Activated CD8-positive, alpha-beta memory T cell treated with anti-CD3 and anti-CD28 coated beads for 48 hours (primary cell): ENCODE measurements around the gene ITSN2.
A peak's percentile ranks its signal among the peaks of the same experiment; 100 is the strongest.

Experiments used
- DNase-seq, 3 experiments: peaks; one replicate each; pipeline ENCODE4 v3.0.0-alpha.2; 2020; ENCODE audit warnings: low read depth in 2 of 3, low spot score in 2 of 3

ITSN2 gene

DNA sequence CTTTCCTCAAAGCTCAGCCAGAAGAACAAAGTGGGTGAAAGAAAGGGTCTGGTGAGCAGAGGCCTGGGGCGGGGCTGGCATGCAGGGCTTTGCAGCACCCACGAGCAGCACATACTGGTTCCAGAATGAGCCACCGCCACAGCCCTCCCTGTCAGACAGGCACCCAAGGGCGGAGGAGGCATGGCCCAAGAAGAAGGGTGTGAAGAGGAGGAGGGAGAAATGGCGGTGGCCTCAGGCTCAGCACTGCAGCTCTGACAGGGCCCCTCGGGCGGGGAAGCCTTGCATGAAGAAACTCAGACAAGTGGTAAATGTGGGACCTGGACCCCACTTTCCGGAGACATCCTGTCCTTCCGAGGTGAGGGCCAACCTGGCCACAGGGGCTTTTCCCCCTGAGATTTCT is 169.8 kb downstream of the ITSN2 start:
- no peak for DNase-seq

DNA sequence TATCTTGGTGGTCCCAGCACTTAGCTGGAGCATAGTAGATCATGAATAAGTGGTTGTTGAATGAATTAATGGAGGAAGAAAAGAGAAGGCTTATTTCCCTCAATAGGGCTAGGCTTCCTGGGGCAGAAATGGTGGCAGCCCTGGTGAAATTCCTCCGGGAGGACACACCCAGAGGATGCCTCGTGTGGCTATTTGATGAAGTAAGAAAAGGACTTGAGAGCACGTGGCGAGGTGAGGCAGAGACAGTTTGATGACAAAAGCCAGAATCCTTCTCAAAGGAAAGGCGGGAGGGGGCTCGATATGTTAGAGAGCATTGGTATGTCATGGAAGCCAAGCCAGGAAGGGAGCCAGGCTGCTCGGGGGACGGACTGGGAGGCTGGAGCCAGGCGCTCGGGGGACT is 170.8 kb downstream of the ITSN2 start:
- no peak for DNase-seq

DNA sequence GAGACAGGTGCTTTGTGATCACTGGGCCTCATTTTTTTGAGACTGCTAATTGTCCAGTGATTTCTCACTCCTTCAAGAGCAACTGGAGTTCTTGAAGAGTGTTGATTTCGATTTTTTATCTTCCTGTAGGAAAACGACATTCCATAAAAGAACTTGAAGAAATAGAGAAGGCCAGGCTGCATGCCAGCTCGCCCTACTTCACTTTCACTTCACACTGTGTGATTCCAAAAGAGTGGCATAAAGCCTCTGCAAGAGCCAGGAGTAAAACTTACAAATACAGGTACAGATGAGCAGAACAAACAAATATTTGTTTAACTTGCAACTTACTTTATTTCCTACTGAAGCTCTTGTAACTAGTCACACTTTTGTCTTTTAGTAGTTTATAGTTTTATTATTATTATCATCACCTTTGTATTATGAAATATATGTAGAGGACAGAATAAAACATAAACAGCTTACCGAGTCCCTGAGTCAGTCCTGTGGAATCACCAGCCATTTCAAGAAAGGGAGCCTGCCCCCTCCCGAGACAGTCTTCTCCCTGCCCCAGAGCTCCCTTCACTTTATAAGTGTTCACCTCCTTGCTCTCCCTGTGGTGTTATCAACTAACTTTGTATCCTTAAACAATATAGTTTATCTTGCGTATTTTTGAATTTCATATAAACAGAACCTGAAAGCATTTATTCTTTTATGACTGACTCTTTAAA is 176.8 kb downstream of the ITSN2 start:
- DNase-seq, result no peak

DNA sequence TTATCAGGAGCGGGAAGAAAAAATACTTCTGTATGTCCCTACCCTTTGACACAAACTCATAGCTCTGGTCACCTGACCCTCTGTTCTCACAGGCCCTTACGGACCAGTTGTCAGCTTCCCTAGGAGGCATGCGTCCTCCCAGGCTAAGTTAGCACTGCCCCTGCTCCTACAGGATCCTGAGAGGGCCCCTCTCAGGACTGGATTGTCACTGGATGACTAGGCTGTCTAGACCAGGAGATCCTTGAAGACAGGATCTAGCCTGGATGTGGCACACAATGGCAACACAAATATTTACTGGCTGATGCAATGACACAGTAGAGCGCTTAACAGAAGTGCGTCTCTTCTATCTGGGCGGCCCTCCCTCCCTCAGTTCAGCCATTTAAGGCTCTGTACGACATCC is 177.8 kb downstream of the ITSN2 start:
- no peak for DNase-seq

DNA sequence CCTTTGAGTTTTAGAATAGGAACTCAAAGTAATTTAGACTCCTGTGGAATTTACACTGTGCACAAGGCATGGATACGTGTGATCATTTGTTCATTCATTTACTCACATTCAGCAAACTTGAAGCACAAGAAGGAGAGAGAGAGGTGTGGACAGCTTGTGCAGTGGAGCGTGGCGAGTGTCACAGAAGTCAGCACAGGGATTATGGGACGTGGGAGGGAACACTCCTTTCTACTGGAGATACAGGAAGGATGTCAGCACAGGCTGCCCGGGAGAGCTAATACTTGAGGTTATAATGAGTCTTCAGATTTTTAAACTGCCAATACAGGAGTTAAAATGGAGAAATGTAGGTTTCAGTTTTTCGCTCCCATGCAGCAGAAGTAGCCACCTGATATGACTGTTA is 178.5 kb downstream of the ITSN2 start:
- no peak for DNase-seq

DNA sequence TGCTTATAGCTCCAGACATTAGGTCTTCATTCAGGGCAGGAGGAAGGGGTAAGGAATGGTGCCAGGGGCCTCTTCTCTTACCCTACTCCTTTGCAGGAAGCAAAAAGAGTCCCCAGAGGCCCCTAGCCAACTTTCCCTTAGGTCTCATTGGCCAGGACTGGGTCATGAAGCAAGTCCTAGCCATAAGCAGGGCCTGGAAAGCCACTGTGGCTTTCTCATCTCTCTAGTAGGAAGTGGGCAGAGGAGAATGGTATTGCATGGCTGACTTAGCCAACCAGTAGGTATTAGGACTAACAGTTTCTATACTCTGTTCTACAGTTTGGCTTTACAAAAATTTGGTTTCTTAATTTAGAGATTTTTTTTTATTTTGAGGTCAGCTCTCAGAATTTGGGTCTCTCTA is 180.7 kb downstream of the ITSN2 start:
- no peak for DNase-seq

DNA sequence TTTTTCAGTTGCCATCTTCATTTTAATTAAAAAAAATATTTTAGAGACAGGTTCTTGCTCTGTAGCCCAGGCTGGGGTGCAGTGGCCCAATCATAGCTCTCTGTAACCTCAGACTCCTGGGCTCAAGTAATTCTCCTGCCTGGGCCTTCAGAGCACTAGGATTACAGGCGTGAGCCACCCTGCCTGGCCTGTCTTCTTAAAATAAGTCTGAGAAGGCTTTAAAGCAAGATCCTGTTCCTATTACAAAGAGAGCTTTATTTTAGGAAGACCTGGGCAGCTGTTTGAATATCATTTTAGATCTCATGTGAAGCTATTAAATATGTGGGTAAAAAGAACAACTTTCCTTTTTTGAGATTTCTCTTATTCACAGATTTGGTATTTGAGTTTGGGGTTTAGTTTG is 184.0 kb downstream of the ITSN2 start:
- no peak for DNase-seq

DNA sequence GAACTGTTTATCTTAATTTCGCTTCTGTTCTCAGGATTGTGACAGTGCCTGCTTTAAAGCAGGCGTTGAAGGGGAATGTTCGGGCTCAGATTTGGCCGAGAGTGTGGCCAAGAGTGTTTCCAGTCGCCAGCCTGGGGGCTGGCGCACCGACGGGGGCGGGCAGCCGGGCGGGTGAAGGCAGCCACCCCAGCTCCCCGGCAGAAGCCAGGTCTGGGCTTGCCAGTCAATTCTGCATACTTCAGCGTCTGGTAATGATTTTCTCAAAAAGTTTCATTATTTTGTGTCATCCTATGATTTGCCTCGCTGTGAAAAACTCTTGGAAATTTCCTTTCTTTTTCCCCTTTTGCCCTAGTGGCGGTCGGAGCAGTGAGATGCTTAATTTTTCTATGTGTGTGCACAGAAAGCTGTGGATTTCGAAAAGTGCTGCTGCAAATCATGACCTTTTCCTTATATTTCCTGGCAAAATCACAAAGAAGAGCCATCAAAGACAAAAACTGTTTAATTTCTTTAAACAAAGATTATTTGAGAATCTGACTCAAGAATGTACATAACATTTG is 184.6 kb downstream of the ITSN2 start:
- no peak for DNase-seq

DNA sequence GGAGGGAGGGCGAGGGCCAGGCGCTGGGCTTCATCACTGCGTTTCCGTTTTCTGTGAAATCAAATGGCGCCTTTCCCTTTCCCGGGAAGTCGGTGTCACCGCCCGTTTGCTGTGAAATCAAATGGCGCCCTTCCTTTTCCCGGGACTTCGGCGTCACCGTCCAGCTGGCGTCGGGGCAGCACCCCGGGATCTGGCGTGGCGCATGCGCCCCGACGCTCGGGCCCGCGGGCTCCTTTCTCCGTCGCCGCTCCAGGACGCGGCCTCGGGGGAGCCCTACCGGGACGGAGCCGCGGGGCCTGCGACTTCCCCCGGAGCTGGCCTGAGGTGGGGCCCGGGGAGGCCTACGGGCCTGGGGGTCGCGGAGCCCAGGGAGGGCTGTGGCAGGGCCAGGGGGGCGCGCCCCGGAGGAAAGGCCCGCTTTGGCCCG is 185.5 kb downstream of the ITSN2 start, which contains the start of gene FAM228A:
Gene FAM228A, plus strand, starts transcription at position 203 of the 427 bp plus-strand sequence. CDS start 428 bp downstream, outside the sequence.
- no peak for DNase-seq

DNA sequence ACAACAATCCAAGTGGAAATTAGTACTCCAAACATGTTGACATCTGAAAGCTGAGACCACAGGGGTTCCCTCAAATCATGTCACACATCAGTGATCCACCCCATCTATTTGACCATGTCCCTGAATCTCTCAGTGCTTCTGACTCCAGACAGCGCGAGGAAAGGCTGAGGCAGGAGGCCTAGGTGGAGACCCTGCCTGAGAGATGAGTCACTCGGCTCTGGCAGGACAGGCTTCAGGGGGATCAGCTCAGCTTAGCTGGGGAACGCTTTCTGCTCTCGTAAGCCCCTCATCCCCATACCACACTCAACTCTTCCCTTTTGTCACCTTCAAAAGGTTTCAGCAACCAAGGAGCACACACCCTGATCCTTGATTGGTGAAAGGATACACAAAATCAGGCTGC is 191.3 kb downstream of the ITSN2 start:
- no peak for DNase-seq

DNA sequence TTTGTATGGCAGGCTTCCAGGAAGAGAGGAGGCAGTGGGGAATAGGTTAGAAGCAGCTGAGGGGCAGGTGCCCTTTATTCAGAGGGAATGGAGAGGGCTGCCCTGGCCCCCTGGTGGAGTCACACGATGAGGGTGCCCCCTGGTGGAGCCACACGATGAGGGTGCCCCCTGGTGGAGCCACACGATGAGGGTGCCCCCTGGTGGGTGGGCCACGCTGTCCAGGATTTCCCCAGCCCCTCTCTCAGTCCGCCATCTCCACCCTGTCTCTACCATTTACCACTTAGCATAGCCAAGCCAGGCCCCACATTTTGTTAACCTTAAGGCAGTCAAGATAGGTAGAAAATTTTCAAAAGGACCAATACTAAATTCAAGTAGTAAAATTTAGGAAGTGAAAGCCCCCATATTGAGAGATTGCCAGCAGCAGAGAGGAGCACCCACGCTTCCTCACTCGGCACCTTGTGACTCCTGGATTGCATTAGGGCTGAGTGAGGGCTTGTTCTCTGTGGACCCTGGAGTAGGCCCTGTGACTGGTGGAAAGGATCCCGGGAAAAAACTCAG is 195.8 kb downstream of the ITSN2 start:
- DNase-seq, result peak in 2 of 3 experiments; percentile 14 to 18

DNA sequence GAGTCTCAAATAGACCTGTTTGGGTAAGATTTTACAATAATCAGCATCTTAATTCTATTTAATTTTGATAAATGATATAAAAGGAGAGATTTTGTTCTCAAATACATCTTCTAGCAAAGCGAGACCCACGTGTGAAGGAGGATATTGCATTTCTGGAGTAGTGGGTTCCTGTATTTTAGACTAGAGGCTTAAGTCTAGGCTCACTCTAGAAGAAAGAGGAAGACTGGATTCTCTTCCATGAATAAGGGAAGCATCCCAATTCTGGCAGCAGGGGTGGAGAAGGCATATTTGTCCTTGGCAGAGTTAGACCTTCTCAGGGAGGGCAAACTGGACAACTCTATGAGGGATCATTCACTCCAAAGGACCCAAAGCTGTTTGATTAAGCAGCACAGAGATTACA is 196.7 kb downstream of the ITSN2 start:
- DNase-seq, result no peak

DNA sequence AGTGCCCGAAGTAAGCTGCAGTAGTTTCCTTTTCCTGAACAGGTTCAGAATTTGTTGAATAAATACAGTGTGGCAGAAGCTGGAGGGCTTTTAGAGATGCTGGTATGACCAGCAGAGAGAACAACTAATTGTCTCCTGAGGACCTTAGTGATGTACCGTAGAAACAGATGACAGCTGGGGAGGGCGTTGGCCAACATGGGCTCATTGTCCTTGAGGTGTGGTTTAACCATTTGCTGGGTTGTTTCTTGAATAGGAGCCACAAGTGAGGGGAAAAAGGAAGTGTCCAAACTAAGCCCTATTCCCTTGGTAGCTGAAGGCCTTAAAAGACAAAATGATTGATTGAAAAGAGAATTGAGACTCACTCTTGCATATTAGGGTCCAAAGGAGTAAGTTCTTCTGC is 197.2 kb downstream of the ITSN2 start:
- no peak for DNase-seq

DNA sequence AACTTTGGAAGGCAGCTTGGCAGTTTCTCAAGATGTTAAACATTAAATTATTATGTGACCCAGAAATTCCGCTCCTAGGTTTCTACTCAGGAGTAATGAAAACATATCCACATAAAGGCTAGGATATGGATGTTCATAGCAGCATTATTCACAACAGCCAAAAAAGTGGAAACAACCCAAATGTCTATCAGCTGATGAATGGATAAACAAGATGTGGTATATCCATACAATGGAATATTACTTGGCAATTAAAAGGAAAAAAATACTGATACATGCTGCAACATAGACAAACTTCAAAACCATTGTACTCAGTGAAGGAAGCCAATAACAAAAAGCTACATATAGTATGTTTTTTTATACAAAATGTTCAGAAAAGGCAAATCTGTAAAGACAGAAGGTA is 197.8 kb downstream of the ITSN2 start:
- DNase-seq, result no peak

DNA sequence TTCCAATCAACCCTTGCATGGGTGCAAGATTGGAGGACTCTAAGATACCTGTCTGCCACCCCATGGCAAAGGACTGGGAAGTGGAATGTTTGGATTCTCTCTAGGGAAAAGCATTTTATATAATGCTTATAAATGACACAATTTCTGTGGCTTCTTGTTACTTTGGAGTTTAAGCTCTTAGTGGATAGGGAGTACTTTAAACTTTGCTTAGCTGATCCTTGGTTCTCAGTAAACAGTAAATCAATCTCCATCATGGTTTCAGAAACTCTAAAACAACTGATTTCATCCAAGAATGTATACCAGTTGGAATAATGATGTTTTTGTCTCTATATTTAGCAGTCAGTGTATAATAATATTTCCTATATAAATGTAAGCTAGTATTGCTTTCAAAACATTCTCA is 199.6 kb downstream of the ITSN2 start:
- no peak for DNase-seq

DNA sequence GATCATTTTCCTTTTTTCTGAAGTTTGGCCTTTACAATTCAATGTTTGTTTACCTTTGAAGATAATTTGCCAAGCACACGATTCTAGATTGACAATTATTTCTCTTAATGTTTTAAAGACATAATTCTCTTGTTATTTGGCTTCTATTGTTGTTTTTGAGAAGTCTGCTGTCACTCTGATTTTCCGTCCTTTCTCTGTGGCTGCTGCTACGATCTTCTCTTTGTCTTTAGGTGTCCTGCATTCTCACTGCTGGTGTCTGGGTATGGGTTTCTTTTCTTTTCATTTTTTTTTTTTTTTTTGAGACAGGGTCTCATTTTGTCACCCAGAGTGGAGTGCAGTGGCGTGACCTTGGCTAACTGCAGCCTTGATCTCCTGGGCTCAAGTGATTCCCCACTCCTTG is 200.6 kb downstream of the ITSN2 start:
- DNase-seq, result no peak

DNA sequence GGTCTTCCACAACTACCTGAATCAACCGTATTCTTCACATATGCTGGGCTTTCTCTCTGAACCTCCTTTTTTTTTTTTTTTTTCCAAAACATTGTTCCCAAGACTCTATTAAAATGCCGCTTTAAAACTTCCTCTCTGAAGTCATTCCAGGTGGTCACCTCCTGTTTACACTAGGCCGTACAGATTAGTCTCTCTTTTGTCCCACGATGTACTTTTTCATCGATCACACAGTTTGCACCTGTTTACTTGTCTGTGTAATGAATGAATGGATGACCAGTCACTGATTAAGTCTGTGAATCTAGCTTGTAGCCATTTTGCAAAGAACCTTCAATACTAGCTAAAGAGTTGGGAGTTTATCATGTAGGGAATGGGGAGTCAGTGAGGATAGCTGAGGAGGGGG is 202.2 kb downstream of the ITSN2 start:
- no peak for DNase-seq

DNA sequence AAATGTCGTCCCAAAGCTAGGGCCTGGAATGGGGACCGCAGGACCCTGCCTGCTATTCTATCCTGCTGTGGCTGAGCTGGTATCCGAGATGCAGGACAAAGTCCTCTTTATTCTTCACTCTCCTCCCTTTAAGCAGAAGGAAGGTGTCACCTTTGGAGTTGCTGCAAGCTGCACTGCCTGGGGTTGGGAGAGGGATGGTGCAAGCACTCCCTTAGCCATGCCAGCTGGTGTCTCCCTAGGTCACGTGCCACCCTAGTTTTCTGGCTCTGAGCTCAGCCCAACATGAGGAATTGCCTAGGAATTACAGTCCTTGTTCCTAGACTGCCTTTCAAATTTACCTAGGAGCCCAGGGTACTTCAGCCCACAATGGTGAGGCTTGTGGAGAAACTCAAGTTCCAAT is 206.9 kb downstream of the ITSN2 start:
- DNase-seq, result no peak
